Measurements from ENCODE around the gene TESMIN.

DNA sequence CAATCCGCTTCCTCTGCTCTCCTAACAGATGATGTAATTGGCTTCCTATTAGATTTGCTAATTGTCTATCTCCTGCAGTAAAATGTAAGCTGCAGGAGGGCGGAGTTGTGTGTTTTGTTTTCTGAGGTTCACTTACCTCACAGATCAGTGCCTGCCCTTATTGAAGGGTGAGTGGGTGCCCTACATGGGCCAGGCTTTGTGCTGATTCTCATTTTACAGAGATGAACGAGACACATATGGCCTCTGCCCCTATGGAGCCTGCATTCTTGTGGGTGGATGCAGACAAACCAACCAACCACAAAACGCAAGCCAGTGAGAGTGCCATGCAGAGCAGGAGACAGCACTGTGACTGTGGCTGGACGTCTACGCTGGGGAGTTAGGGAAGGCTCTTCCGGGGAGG, 9.9 kb downstream of the TESMIN start:
- TF ChIP-seq, protein P1, sequence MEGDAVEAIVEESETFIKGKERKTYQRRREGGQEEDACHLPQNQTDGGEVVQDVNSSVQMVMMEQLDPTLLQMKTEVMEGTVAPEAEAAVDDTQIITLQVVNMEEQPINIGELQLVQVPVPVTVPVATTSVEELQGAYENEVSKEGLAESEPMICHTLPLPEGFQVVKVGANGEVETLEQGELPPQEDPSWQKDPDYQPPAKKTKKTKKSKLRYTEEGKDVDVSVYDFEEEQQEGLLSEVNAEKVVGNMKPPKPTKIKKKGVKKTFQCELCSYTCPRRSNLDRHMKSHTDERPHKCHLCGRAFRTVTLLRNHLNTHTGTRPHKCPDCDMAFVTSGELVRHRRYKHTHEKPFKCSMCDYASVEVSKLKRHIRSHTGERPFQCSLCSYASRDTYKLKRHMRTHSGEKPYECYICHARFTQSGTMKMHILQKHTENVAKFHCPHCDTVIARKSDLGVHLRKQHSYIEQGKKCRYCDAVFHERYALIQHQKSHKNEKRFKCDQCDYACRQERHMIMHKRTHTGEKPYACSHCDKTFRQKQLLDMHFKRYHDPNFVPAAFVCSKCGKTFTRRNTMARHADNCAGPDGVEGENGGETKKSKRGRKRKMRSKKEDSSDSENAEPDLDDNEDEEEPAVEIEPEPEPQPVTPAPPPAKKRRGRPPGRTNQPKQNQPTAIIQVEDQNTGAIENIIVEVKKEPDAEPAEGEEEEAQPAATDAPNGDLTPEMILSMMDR (conservative IDR thresholded peaks at IDR 0.05) = no peak
- TF ChIP-seq ZFX (IDR thresholded peaks at IDR 0.05) = no peak
